GM19467 (cell line): Measurements from ENCODE around the gene SEMA4D.
A peak's percentile ranks its signal among the peaks of the same experiment; 100 is the strongest.

Experiments used
- ATAC-seq: cut with Tn5 transposase; IDR thresholded peaks from one replicate; pipeline ENCODE4 v1.9.1; 2021; ENCODE audit warnings: mild to moderate bottlenecking, moderate library complexity; ENCODE audit not compliant: unreplicated experiment

The SEMA4D gene

GRCh38 chr9:89434636-89435035, 63.3 kb downstream of the SEMA4D start:
- ATAC-seq = no peak

- ATAC-seq = no peak
Observed at GRCh38 chr9:89433826-89434225, 64.1 kb downstream of the SEMA4D start.

GRCh38 chr9:89432986-89433530, 64.9 kb downstream of the SEMA4D start:
- ATAC-seq = no peak

GRCh38 chr9:89431930-89432725, 65.8 kb downstream of the SEMA4D start:
- ATAC-seq = no peak

- ATAC-seq = no peak
Observed at GRCh38 chr9:89430995-89431394, 66.9 kb downstream of the SEMA4D start.

GRCh38 chr9:89428901-89429890, 68.7 kb downstream of the SEMA4D start:
- ATAC-seq = no peak

- ATAC-seq = no peak
Observed at GRCh38 chr9:89428222-89428761, 69.6 kb downstream of the SEMA4D start.

- ATAC-seq = no peak
Observed at GRCh38 chr9:89427621-89428221, 70.2 kb downstream of the SEMA4D start.

GRCh38 chr9:89426384-89426961, 71.4 kb downstream of the SEMA4D start:
- peak; percentile 69 for ATAC-seq

GRCh38 chr9:89425921-89426383, 72.0 kb downstream of the SEMA4D start:
- ATAC-seq = no peak

- ATAC-seq = no peak
Observed at GRCh38 chr9:89425024-89425805, 72.7 kb downstream of the SEMA4D start.

- ATAC-seq = no peak
Observed at GRCh38 chr9:89422151-89422975, 75.5 kb downstream of the SEMA4D start.

GRCh38 chr9:89421595-89421994, 76.3 kb downstream of the SEMA4D start:
- ATAC-seq = no peak

- no peak for ATAC-seq
Observed at GRCh38 chr9:89420397-89421178, 77.3 kb downstream of the SEMA4D start.

GRCh38 chr9:89419978-89420394, 77.9 kb downstream of the SEMA4D start:
- no peak for ATAC-seq

GRCh38 chr9:89418882-89419640, 78.9 kb downstream of the SEMA4D start:
- peak; percentile 62 for ATAC-seq

- ATAC-seq = no peak
Observed at GRCh38 chr9:89418474-89418845, 79.5 kb downstream of the SEMA4D start.
